Esophagus muscularis mucosa (tissue), 4 donors: ENCODE data around the gene OR52L1.

ENCODE experiments used
- EP300 ChIP-seq: sonication (generic); formaldehyde crosslinking; IDR thresholded peaks from one replicate; pipeline ENCODE4 v1.6.1; 2017; ENCODE audit warnings: antibody characterized with exemption
- POLR2A ChIP-seq: fragments of 450-650 bp; IDR thresholded peaks from one replicate; pipeline ENCODE4 v1.6.1; 2017; ENCODE audit warnings: antibody characterized with exemption, moderate library complexity, mild to moderate bottlenecking, low read depth
- POLR2AphosphoS5 ChIP-seq, 2 donors: sonication (generic); formaldehyde crosslinking; IDR thresholded peaks; one replicate each; pipeline ENCODE4 v1.6.1; 2017; ENCODE audit warnings: antibody characterized with exemption in 2 of 2
- TF ChIP-seq, protein P1 (sequence below), 3 experiments: fragments of 200-600 bp in 2 of 3; fragments of 450-650 bp in 1 of 3; sonication (generic) in 2 of 3; IDR thresholded peaks; one replicate each; pipeline ENCODE4 v1.5.1; 2017 to 2019; ENCODE audit warnings: antibody characterized with exemption in 3 of 3, mild to moderate bottlenecking in 2 of 3, moderate library complexity in 1 of 3

DNA sequence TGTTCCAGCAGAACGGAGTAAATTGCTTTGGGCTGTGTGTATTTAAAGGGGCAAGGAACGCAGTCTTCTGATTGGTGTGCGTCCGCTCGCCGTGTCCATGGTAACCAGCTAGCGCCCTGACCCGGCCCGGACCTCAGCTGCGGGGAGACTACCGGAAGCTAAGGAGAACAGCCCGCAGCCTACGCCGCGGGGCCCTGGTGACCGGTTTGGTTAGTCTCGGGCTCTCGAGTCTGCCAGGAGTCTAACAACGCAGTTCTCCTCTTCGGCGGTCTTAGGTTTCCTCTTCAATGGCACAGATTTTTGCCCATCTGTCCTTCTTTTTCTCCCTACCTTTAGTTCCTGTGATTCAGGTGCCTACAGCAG, 48.2 kb downstream of the OR52L1 start:
- TF ChIP-seq, protein P1, sequence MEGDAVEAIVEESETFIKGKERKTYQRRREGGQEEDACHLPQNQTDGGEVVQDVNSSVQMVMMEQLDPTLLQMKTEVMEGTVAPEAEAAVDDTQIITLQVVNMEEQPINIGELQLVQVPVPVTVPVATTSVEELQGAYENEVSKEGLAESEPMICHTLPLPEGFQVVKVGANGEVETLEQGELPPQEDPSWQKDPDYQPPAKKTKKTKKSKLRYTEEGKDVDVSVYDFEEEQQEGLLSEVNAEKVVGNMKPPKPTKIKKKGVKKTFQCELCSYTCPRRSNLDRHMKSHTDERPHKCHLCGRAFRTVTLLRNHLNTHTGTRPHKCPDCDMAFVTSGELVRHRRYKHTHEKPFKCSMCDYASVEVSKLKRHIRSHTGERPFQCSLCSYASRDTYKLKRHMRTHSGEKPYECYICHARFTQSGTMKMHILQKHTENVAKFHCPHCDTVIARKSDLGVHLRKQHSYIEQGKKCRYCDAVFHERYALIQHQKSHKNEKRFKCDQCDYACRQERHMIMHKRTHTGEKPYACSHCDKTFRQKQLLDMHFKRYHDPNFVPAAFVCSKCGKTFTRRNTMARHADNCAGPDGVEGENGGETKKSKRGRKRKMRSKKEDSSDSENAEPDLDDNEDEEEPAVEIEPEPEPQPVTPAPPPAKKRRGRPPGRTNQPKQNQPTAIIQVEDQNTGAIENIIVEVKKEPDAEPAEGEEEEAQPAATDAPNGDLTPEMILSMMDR (IDR thresholded peaks at IDR 0.05) = no peak
- TF ChIP-seq POLR2A = no peak
- no peak for TF ChIP-seq POLR2AphosphoS5 (IDR thresholded peaks at IDR 0.05)
- no peak for TF ChIP-seq EP300
